ENCODE data around the gene CEP55.
"Not testable (repeated sequence)": the region's sequence is repeated elsewhere in the genome, so short reads cannot be mapped to it uniquely, and the experiment has no call there.

The CEP55 gene

GRCh38 chr10:93512565-93512964 is 16.2 kb downstream of the CEP55 start:
- TF ChIP-seq CTCF (IDR thresholded peaks at IDR 0.05; ENCODE audit: borderline replicate concordance, insufficient read depth, low read depth, low read length), result no peak
- H3K4me3 ChIP-seq (ENCODE audit: low read depth, low read length), result no peak overlapping the region

GRCh38 chr10:93513091-93513490 is 16.7 kb downstream of the CEP55 start:
- no peak overlapping the region for H3K4me3 ChIP-seq (ENCODE audit: low read depth, low read length)
- TF ChIP-seq CTCF (IDR thresholded peaks at IDR 0.05; ENCODE audit: borderline replicate concordance, insufficient read depth, low read depth, low read length), result no peak

DNA sequence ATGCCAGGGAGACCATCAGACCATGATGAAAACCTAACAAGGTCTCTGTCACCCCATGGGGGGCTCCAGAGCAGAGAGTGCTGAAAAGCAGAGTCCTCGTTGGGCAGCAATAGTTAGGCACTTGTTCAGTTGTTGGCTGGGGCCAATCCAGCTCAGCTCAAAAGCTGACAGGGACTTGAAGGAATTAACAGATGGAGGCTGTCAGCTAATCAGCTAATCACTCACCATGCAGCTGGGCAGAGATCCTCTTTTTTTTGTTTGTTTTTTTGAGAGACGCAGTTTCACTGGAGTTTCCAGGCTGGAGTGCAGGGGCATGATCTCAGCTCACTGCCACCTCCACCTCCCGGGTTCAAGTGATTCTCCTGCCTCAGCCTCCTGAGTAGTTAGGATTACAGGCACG is 18.1 kb downstream of the CEP55 start:
- TF ChIP-seq CTCF (IDR thresholded peaks at IDR 0.05; ENCODE audit: borderline replicate concordance, insufficient read depth, low read depth, low read length), result no peak
- no peak overlapping the region for H3K4me3 ChIP-seq (ENCODE audit: low read depth, low read length)

GRCh38 chr10:93515071-93516005 is 18.9 kb downstream of the CEP55 start:
- TF ChIP-seq CTCF (IDR thresholded peaks at IDR 0.05; ENCODE audit: borderline replicate concordance, insufficient read depth, low read depth, low read length), result no peak
- H3K4me3 ChIP-seq (ENCODE audit: low read depth, low read length), result no peak overlapping the region

GRCh38 chr10:93516006-93516380 is 19.6 kb downstream of the CEP55 start:
- no peak for TF ChIP-seq CTCF (IDR thresholded peaks at IDR 0.05; ENCODE audit: borderline replicate concordance, insufficient read depth, low read depth, low read length)
- no peak overlapping the region for H3K4me3 ChIP-seq (ENCODE audit: low read depth, low read length)

- no peak overlapping the region for H3K4me3 ChIP-seq (ENCODE audit: low read depth, low read length)
- TF ChIP-seq CTCF (IDR thresholded peaks at IDR 0.05; ENCODE audit: borderline replicate concordance, insufficient read depth, low read depth, low read length), result no peak
These were observed 22.1 kb downstream of the CEP55 start for GRCh38 chr10:93518531-93518930.

DNA sequence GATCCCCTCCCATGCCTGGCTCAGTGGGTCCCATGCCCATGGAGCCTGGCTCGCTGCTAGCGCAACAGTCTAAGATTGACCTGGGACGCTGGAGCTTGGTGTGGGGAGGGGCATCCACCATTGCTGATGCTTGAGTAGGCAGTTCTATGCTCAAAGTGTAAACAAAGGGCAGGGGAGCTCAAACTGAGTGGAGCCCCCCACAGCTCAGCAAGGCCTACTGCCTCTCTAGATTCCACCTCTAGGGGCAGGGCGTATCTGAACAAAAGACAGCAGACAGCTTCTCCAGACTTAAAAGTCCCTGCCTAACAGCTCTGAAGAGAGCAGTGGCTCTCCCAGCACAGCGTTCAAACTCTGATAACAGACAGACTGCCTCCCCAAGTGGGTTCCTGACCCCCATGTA is 38.9 kb downstream of the CEP55 start:
- no peak overlapping the region for H3K4me3 ChIP-seq (ENCODE audit: low read depth, low read length)
- no peak for TF ChIP-seq CTCF (IDR thresholded peaks at IDR 0.05; ENCODE audit: borderline replicate concordance, insufficient read depth, low read depth, low read length)

GRCh38 chr10:93540871-93541270 is 44.5 kb downstream of the CEP55 start:
- H3K4me3 ChIP-seq (ENCODE audit: low read depth, low read length), result not testable (repeated sequence)

Data from GM12875 (cell line).